Skeletal muscle tissue (tissue), 4 donors: ENCODE results near the gene MPRIP. TPM values are rescaled to one million over a fixed set of nuclear protein-coding genes. Genes with fewer than 3 reads are reported as not detected.

Source experiments
- H3K27ac ChIP-seq: one replicate; pipeline ENCODE4 v1.7.0; 2013; ENCODE audit warnings: mild to moderate bottlenecking, low read depth, low read length, inconsistent platforms
- H3K27me3 ChIP-seq, 3 donors: one replicate each; pipeline ENCODE4 v1.7.0; 2013; ENCODE audit warnings: low read length in 3 of 3; ENCODE audit not compliant: control insufficient read depth in 3 of 3, insufficient read depth in 3 of 3
- H3K36me3 ChIP-seq, 3 donors: one replicate each; pipeline ENCODE4 v1.7.0; 2013; ENCODE audit warnings: low read length in 3 of 3; ENCODE audit not compliant: control insufficient read depth in 3 of 3, insufficient read depth in 3 of 3
- H3K4me1 ChIP-seq, 3 donors: one replicate each; pipeline ENCODE4 v1.7.0; 2013; ENCODE audit warnings: low read length in 3 of 3, mild to moderate bottlenecking in 3 of 3; ENCODE audit not compliant: control insufficient read depth in 3 of 3, insufficient read depth in 3 of 3
- H3K4me3 ChIP-seq, 3 donors: one replicate each; pipeline ENCODE4 v1.7.0; 2013; ENCODE audit warnings: low read length in 3 of 3
- H3K9ac ChIP-seq, 3 donors: one replicate each; pipeline ENCODE4 v1.7.0; 2013; ENCODE audit warnings: low read length in 3 of 3, mild to moderate bottlenecking in 3 of 3, moderate library complexity in 2 of 3, low read depth in 1 of 3
- H3K9me3 ChIP-seq, 3 donors: one replicate each; pipeline ENCODE4 v1.7.0; 2013; ENCODE audit warnings: low read length in 3 of 3; ENCODE audit not compliant: control insufficient read depth in 3 of 3
- total RNA-seq: library from RNA; depleted of rRNA; stranded (reverse); fragments of >200 nt; gene quantifications from one replicate; pipeline ENCODE4 v1.2.3, GENCODE V29; 2014
- donor health status: Osteomylitis.

The MPRIP gene
- total RNA-seq, 1 donor from 2014 or later = 79.3 TPM

- Histone ChIP-seq H3K27me3 (no peaks in the 10 kb centered on the region), H3K27ac (peak overlapping the region; percentile 67), H3K4me1 (peaks cover 85 to 90% (median 88%) of the 10 kb centered on the region in 3 donors), H3K4me3 (peak overlapping the region in 1 of 3 donors; percentile 6), H3K9me3 (no peaks in the 10 kb centered on the region), H3K36me3 (no peaks in the 10 kb centered on the region), H3K9ac (peak overlapping the region in 2 of 3 donors; percentile 10 to 50)
Measured at GRCh38 chr17:17050346-17051345, 8.4 kb downstream of the MPRIP start.

GRCh38 chr17:17051380-17051779 is 9.1 kb downstream of the MPRIP start:
- Histone ChIP-seq H3K27me3 (no peaks in the 10 kb centered on the region), H3K4me3 (peak overlapping the region in 1 of 3 donors; percentile 32), H3K9ac (peak overlapping the region in 2 of 3 donors; percentile 46 to 79), H3K36me3 (no peaks in the 10 kb centered on the region), H3K4me1 (peaks cover 88 to 91% (median 88%) of the 10 kb centered on the region in 3 donors), H3K9me3 (no peaks in the 10 kb centered on the region), H3K27ac (peak overlapping the region; percentile 67)

- Histone ChIP-seq H3K4me3 (peak overlapping the region in 2 of 3 donors; percentile 32 to 41), H3K4me1 (peaks cover 88 to 91% (median 90%) of the 10 kb centered on the region in 3 donors), H3K27ac (peak overlapping the region; percentile 67), H3K9ac (peak overlapping the region; percentile 46 to 79 (median 57)), H3K36me3 (no peaks in the 10 kb centered on the region), H3K9me3 (no peaks in the 10 kb centered on the region), H3K27me3 (no peaks in the 10 kb centered on the region)
Measured at GRCh38 chr17:17051791-17052461, 9.7 kb downstream of the MPRIP start.

GRCh38 chr17:17052462-17053221 is 10.4 kb downstream of the MPRIP start:
- peak overlapping the region; percentile 67 for H3K27ac ChIP-seq
- no peaks in the 10 kb centered on the region for H3K9me3 ChIP-seq
- peaks cover 91 to 92% (median 91%) of the 10 kb centered on the region in 3 donors for H3K4me1 ChIP-seq
- H3K27me3 ChIP-seq = no peaks in the 10 kb centered on the region
- peak overlapping the region; percentile 46 to 79 (median 57) for H3K9ac ChIP-seq
- peak overlapping the region; percentile 14 to 41 (median 32) for H3K4me3 ChIP-seq
- peaks cover 0 to 2% (median under 1%) of the 10 kb centered on the region in 3 donors for H3K36me3 ChIP-seq

- peaks cover 0 to 11% (median 5%) of the 10 kb centered on the region in 3 donors for H3K36me3 ChIP-seq
- H3K9ac ChIP-seq = peak overlapping the region in 2 of 3 donors; percentile 57 to 79
- H3K27me3 ChIP-seq = no peaks in the 10 kb centered on the region
- no peak overlapping the region for H3K4me3 ChIP-seq
- peaks cover 89 to 91% (median 91%) of the 10 kb centered on the region in 3 donors for H3K4me1 ChIP-seq
- no peaks in the 10 kb centered on the region for H3K9me3 ChIP-seq
- peak overlapping the region; percentile 93 for H3K27ac ChIP-seq
Measured at GRCh38 chr17:17053446-17054379, 11.5 kb downstream of the MPRIP start.

- H3K9me3 ChIP-seq = no peaks in the 10 kb centered on the region
- peaks cover 87 to 90% (median 89%) of the 10 kb centered on the region in 3 donors for H3K4me1 ChIP-seq
- H3K9ac ChIP-seq = peak overlapping the region in 1 of 3 donors; percentile 80
- no peak overlapping the region for H3K4me3 ChIP-seq
- peak overlapping the region; percentile 93 for H3K27ac ChIP-seq
- no peaks in the 10 kb centered on the region for H3K27me3 ChIP-seq
- H3K36me3 ChIP-seq = peaks cover 0 to 12% (median 5%) of the 10 kb centered on the region in 3 donors
Measured at GRCh38 chr17:17054636-17055035, 12.4 kb downstream of the MPRIP start.

GRCh38 chr17:17055286-17056155 is 13.3 kb downstream of the MPRIP start:
- H3K36me3 ChIP-seq = peaks cover 0 to 14% (median 7%) of the 10 kb centered on the region in 3 donors
- H3K4me3 ChIP-seq = peak overlapping the region; percentile 38 to 67 (median 41)
- no peaks in the 10 kb centered on the region for H3K9me3 ChIP-seq
- H3K4me1 ChIP-seq = peaks cover 91 to 96% (median 95%) of the 10 kb centered on the region in 3 donors
- H3K27ac ChIP-seq = peak overlapping the region; percentile 93
- no peaks in the 10 kb centered on the region for H3K27me3 ChIP-seq
- peak overlapping the region; percentile 62 to 80 (median 66) for H3K9ac ChIP-seq

- H3K4me1 ChIP-seq = peaks cover 91 to 96% (median 95%) of the 10 kb centered on the region in 3 donors
- H3K27ac ChIP-seq = peak overlapping the region; percentile 93
- H3K36me3 ChIP-seq = peaks cover 0 to 14% (median 7%) of the 10 kb centered on the region in 3 donors
- H3K4me3 ChIP-seq = peak overlapping the region; percentile 38 to 67 (median 41)
- H3K9ac ChIP-seq = peak overlapping the region; percentile 62 to 80 (median 66)
- no peaks in the 10 kb centered on the region for H3K9me3 ChIP-seq
- no peaks in the 10 kb centered on the region for H3K27me3 ChIP-seq
Measured at GRCh38 chr17:17056156-17056539, 13.9 kb downstream of the MPRIP start.
